Bronchial epithelial cell (primary cell): ENCODE results near the gene OSBP. TPM values are rescaled to one million over a fixed set of nuclear protein-coding genes. Genes with fewer than 3 reads are reported as not detected.
A peak's percentile ranks its signal among the peaks of the same experiment; 100 is the strongest.

ENCODE experiments used
- DNase-seq: peaks from one replicate; pipeline ENCODE4 v3.0.0-alpha.2; 2010; ENCODE audit warnings: low read depth
- FAIRE-seq: peaks from 2 replicates; lab custom pipeline; 2011; peaks lifted over from hg19 to GRCh38; lab: Jason Lieb, UNC
- H3K27me3 ChIP-seq: 2 replicates; pipeline ENCODE4 v1.5.1; 2011; ENCODE audit warnings: low read length; ENCODE audit not compliant: control insufficient read depth, insufficient read depth
- H3K36me3 ChIP-seq: 2 replicates; pipeline ENCODE4 v1.5.1; 2011; ENCODE audit warnings: low read length; ENCODE audit not compliant: control insufficient read depth, insufficient read depth
- H3K4me3 ChIP-seq: 2 replicates; pipeline ENCODE4 v1.5.1; 2011; ENCODE audit warnings: mild to moderate bottlenecking, low read depth, low read length, control low read depth
- CTCF ChIP-seq: IDR thresholded peaks from 2 replicates; pipeline ENCODE4 v1.5.1; 2011; ENCODE audit warnings: mild to moderate bottlenecking, moderate library complexity, low read length, control low read depth, inconsistent platforms; ENCODE audit not compliant: insufficient read depth, severe bottlenecking
- total RNA-seq: library from RNA; depleted of rRNA; stranded (reverse); fragments of >200 nt; gene quantifications from 2 replicates; pipeline ENCODE4 v1.2.1, GENCODE V29; 2014

OSBP gene
- total RNA-seq, 1 donor from 2014 or later = 32.1 TPM

- FAIRE-seq (no peak), DNase-seq (no peak)
- Histone ChIP-seq H3K27me3 (no peaks in the 10 kb centered on the region), H3K36me3 (peaks cover 7% of the 10 kb centered on the region), H3K4me3 (no peak overlapping the region)
- no peak for TF ChIP-seq CTCF
Measured at GRCh38 chr11:59575505-59575904, 40.1 kb downstream of the OSBP start.

GRCh38 chr11:59574932-59575502 is 40.6 kb downstream of the OSBP start:
- Histone ChIP-seq H3K27me3 (no peaks in the 10 kb centered on the region), H3K36me3 (peaks cover 7% of the 10 kb centered on the region), H3K4me3 (no peak overlapping the region)
- FAIRE-seq (no peak), DNase-seq (no peak)
- TF ChIP-seq CTCF = no peak

- Histone ChIP-seq H3K4me3 (no peak overlapping the region), H3K36me3 (peaks cover 7% of the 10 kb centered on the region), H3K27me3 (no peaks in the 10 kb centered on the region)
- no peak for TF ChIP-seq CTCF
- DNase-seq = no peak
- FAIRE-seq = no peak
Measured at GRCh38 chr11:59574467-59574866, 41.1 kb downstream of the OSBP start.

- Histone ChIP-seq H3K27me3 (no peaks in the 10 kb centered on the region), H3K36me3 (peaks cover 3% of the 10 kb centered on the region), H3K4me3 (no peak overlapping the region)
- FAIRE-seq (no peak), DNase-seq (peak; percentile 63)
- TF ChIP-seq CTCF = no peak
Measured at GRCh38 chr11:59573216-59573615, 42.4 kb downstream of the OSBP start.

GRCh38 chr11:59572091-59572490 is 43.5 kb downstream of the OSBP start:
- no peak for TF ChIP-seq CTCF
- Histone ChIP-seq H3K4me3 (no peak overlapping the region), H3K36me3 (peaks cover 3% of the 10 kb centered on the region), H3K27me3 (no peaks in the 10 kb centered on the region)
- no peak for FAIRE-seq
- DNase-seq = no peak

GRCh38 chr11:59562292-59562691 is 53.3 kb downstream of the OSBP start:
- DNase-seq = peak; percentile 62
- no peak for FAIRE-seq
- H3K27me3 ChIP-seq = no peaks in the 10 kb centered on the region
- no peak for TF ChIP-seq CTCF
- H3K4me3 ChIP-seq = no peak overlapping the region
- no peaks in the 10 kb centered on the region for H3K36me3 ChIP-seq
